Kidney (tissue), 14 donors: ENCODE data around the gene PRAME. TPM values are rescaled to one million over a fixed set of nuclear protein-coding genes. Genes with fewer than 3 reads are reported as not detected.
"Not testable (repeated sequence)": the region's sequence is repeated elsewhere in the genome, so short reads cannot be mapped to it uniquely, and the experiment has no call there.

ENCODE experiments used
- DNase-seq, 5 donors: peaks; one replicate each; pipeline ENCODE4 v3.0.0-alpha.2; 2013 to 2020
- FAIRE-seq: peaks from 2 replicates; lab custom pipeline; 2012; peaks lifted over from hg19 to GRCh38; lab: Jason Lieb, UNC
- H3K27ac ChIP-seq, 2 donors: one replicate each; pipeline ENCODE4 v1.7.0; 2013; ENCODE audit warnings: low read depth in 2 of 2, low read length in 2 of 2, inconsistent platforms in 1 of 2
- H3K27me3 ChIP-seq: one replicate; pipeline ENCODE4 v1.7.1; 2013; ENCODE audit warnings: low read length, inconsistent platforms; ENCODE audit not compliant: control insufficient read depth, insufficient read depth
- H3K36me3 ChIP-seq, 3 donors: one replicate each; pipeline versions ENCODE4 v1.7.0 to v1.7.1; 2013; ENCODE audit warnings: low read length in 3 of 3, control low read depth in 1 of 3, inconsistent platforms in 1 of 3; ENCODE audit not compliant: insufficient read depth in 3 of 3, control insufficient read depth in 2 of 3
- H3K4me1 ChIP-seq, 3 donors: one replicate each; pipeline versions ENCODE4 v1.7.0 to v1.7.1; 2013; ENCODE audit warnings: low read length in 3 of 3, inconsistent platforms in 1 of 3, low read depth in 1 of 3; ENCODE audit not compliant: control insufficient read depth in 2 of 3, insufficient read depth in 2 of 3
- H3K4me3 ChIP-seq, 3 donors: one replicate each; pipeline versions ENCODE4 v1.7.0 to v1.8.1; 2013; ENCODE audit warnings: low read length in 3 of 3, control low read depth in 1 of 3, inconsistent platforms in 1 of 3
- H3K9ac ChIP-seq, 3 donors: one replicate each; pipeline versions ENCODE4 v1.7.0 to v1.7.1; 2013; ENCODE audit warnings: low read length in 3 of 3, control low read depth in 1 of 3, inconsistent platforms in 1 of 3
- H3K9me3 ChIP-seq, 3 donors: one replicate each; pipeline versions ENCODE4 v1.7.0 to v1.7.1; 2013; ENCODE audit warnings: low read length in 3 of 3, control low read depth in 1 of 3, inconsistent platforms in 1 of 3; ENCODE audit not compliant: control insufficient read depth in 2 of 3, insufficient read depth in 1 of 3
- intact Hi-C: fragments of 100-400 bp; cut with DNase I; formaldehyde crosslinking; loops from one replicate; pipeline ENCODE4 v1.11.1; 2022
- polyA plus RNA-seq: library from polyadenylated mRNA; stranded (reverse); fragments of 350-450 nt; fragmentation: Illumina TruSeq; extraction: RNeasy Lipid Tissue Mini Kit (QIAGEN cat#74804); gene quantifications from one replicate; pipeline ENCODE4 v1.2.3, GENCODE V29; 2014; ENCODE audit warnings: low read depth, low replicate concordance; ENCODE audit not compliant: insufficient read depth
- total RNA-seq: library from RNA; stranded (reverse); fragmentation: NEBNext Ultra II Directional; extraction: Animal tissue kit (Norgen Biotek cat#: 25700); gene quantifications from one replicate; pipeline ENCODE4 v1.2.1, GENCODE V29; 2021
- TF ChIP-seq, protein P1 (sequence below): IDR thresholded peaks from 3 replicates; pipeline ENCODE4 v1.5.1; 2012; ENCODE audit warnings: mild to moderate bottlenecking, moderate library complexity, borderline replicate concordance; ENCODE audit not compliant: insufficient read depth; ENCODE audit errors: extremely low read depth
- donor health status: control.
- donor health status: control.
- donor health status: control.
- donor health status: control.
- donor health status: control.
- donor health status: DM: yes; HTN: yes; CAD: no.
- donor health status: Normal renal cell carcinoma (clear cell type).

Gene PRAME
- total and polyA plus RNA-seq, 2 donors from 2014 or later: 1.7 to 4.0 TPM

DNA sequence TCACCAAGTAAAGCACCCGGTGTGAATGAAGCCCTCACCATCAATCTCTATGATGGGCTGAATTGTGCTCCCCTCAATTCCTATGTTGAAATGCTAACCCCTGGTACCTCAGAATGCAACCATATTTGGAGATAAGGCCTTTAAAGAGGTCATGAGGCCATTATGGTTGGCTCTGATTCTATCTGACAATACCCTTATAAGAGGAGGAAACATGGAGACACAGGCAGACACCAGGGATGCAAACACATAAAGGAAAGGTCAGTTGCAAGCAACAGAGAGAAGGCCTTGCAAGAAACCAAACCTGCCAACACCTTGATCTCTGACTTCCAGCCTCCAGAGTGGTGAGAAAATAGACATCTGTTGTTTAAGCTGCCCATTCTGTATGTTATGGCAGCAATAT, 25.6 kb downstream of the PRAME start:
- DNase-seq (no peak), FAIRE-seq (no peak)
- H3K4me3 ChIP-seq: no peak overlapping the region
- H3K9me3 ChIP-seq: no peaks in the 10 kb centered on the region
- TF ChIP-seq, protein P1, sequence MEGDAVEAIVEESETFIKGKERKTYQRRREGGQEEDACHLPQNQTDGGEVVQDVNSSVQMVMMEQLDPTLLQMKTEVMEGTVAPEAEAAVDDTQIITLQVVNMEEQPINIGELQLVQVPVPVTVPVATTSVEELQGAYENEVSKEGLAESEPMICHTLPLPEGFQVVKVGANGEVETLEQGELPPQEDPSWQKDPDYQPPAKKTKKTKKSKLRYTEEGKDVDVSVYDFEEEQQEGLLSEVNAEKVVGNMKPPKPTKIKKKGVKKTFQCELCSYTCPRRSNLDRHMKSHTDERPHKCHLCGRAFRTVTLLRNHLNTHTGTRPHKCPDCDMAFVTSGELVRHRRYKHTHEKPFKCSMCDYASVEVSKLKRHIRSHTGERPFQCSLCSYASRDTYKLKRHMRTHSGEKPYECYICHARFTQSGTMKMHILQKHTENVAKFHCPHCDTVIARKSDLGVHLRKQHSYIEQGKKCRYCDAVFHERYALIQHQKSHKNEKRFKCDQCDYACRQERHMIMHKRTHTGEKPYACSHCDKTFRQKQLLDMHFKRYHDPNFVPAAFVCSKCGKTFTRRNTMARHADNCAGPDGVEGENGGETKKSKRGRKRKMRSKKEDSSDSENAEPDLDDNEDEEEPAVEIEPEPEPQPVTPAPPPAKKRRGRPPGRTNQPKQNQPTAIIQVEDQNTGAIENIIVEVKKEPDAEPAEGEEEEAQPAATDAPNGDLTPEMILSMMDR: no peak
- no peaks in the 10 kb centered on the region for H3K27me3 ChIP-seq
- intact Hi-C loops: no loop called here
- no peak overlapping the region for H3K27ac ChIP-seq
- no peak overlapping the region for H3K9ac ChIP-seq
- H3K4me1 ChIP-seq: no peaks in the 10 kb centered on the region
- H3K36me3 ChIP-seq: no peaks in the 10 kb centered on the region

- DNase-seq, H3K4me3 ChIP-seq, H3K9me3 ChIP-seq, intact Hi-C loops, H3K9ac ChIP-seq, H3K36me3 ChIP-seq, H3K27ac ChIP-seq, H3K27me3 ChIP-seq, FAIRE-seq, H3K4me1 ChIP-seq: not testable (repeated sequence)
Measured at GRCh38 chr22:22532547-22533071, 26.5 kb downstream of the PRAME start.

DNA sequence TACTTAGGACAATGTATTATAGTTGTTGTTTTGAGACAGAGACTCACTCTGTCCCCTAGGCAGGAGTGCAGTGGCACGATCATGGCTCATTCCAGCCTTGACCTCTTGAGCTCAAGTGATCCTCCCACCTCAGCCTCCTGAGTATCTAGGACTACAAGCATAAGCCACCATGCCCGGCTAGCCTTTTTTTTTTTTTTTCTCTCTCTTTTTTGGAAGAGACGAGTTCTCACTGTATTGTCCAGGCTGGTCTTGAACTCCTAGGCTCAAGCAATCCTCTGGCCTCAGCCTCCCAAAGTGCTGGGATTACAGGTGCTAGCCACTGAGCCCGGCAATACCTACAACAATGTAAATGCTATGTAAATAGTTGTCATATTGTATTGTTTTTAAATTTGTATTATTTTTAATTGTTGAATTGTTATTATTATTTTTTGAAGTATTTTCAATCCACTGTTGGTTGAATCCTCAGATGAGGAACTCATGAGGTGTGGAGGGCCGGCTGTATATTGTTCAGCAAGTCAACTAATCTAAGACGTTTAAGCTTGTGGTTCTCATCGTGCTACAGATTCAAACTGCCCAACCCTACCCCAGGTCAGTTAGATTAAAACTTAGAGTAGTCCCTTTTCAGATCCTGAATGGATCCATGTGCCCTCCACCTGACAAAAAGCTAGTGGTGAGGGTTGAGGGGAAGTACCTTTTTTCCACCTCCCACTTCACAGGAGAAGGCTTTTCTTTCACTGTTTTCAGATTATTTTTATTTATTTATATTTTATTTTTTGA, 27.1 kb downstream of the PRAME start:
- H3K36me3 ChIP-seq: no peaks in the 10 kb centered on the region
- no peak for DNase-seq
- intact Hi-C loops: no loop called here
- H3K9ac ChIP-seq: no peak overlapping the region
- no peaks in the 10 kb centered on the region for H3K27me3 ChIP-seq
- TF ChIP-seq, protein P1: no peak
- H3K9me3 ChIP-seq: no peaks in the 10 kb centered on the region
- no peak overlapping the region for H3K27ac ChIP-seq
- no peaks in the 10 kb centered on the region for H3K4me1 ChIP-seq
- FAIRE-seq: no peak
- H3K4me3 ChIP-seq: no peak overlapping the region

DNA sequence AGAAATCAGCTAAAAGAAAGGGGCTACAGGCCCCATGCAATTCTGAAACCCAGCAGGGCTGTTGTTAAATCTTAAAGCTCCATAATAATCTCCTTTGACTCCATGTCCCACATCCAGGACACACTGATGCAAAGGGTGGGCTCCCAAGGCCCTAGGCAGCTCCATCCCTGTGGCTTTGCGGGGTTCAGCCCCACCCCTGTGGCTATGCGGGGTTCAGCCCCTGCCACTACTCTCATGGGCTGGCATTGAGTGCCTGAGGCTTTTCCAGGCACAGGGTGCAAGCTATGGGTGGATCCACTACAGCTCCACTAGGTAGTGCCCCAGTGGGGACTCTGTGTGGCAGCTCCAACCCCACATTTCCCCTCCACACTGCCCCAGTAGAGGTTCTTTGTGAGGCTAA, 30.3 kb downstream of the PRAME start:
- FAIRE-seq: no peak
- H3K27ac ChIP-seq: no peak overlapping the region
- DNase-seq: no peak

More for the DNA sequence above, 30.3 kb downstream of the PRAME start:
- H3K27me3 ChIP-seq: no peaks in the 10 kb centered on the region
- no peaks in the 10 kb centered on the region for H3K9me3 ChIP-seq
- no peak overlapping the region for H3K9ac ChIP-seq
- H3K36me3 ChIP-seq: no peaks in the 10 kb centered on the region
- no peak overlapping the region for H3K4me3 ChIP-seq
- intact Hi-C loops: no loop called here
- TF ChIP-seq, protein P1: no peak
- H3K4me1 ChIP-seq: no peaks in the 10 kb centered on the region
